ENCODE measurements around the gene TRAPPC1. TPM values are rescaled to one million over a fixed set of nuclear protein-coding genes. Genes with fewer than 3 reads are reported as not detected.
A peak's percentile ranks its signal among the peaks of the same experiment; 100 is the strongest.

TRAPPC1 gene
- total and polyA plus RNA-seq, 10 of the 15 experiments (the other 5 are each of a cell fraction or from before 2014, with no cell fraction given) = 31.3 to 306 (median 134) TPM

DNA sequence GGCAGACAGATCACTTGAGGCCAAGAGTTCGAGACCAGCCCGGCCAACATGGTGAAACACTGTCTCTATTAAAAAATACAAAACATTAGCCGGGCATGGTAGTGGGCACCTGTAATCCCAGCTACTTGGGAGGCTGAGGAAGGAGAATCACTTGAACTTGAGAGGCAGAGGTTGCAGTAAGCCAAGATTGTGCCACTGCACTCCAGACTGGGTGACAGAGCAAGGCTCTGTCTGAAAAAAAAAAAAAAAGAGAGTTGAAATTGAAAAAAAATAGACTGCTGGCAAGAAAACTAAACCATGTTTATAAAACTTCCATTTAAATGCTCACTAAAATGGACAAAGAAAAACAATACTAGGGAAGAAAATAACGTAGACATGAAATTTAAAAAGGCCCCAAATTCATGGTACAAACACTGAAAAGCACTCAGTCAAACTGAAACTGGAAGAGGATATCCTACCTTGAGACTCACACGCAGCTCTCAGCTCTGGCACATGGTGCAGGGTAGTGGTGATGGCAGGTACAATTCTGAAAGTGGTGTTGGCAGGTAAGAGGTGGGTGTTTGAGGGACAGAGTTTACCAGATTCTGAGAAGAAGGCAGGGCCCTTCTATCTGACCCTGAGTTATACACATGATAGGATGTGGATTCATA lies 19.5 kb upstream of the TRAPPC1 start (continued):
- TF ChIP-seq IRF4 (IDR thresholded peaks at IDR 0.05; ENCODE audit: low read depth, low read length) = peak; percentile 82
- no peak for TF ChIP-seq SMARCA5 (IDR thresholded peaks at IDR 0.05)
- TF ChIP-seq EP300 (IDR thresholded peaks at IDR 0.05; ENCODE audit: borderline replicate concordance in 1 of 2, control insufficient read depth in 1 of 2, low read depth in 2 of 2, low read length in 2 of 2) = no peak
- TF ChIP-seq SP1 (IDR thresholded peaks at IDR 0.05; ENCODE audit: low read depth, low read length) = no peak
- TF ChIP-seq ESRRA (IDR thresholded peaks at IDR 0.05; ENCODE audit: low read length) = no peak
- TF ChIP-seq BCL11A (IDR thresholded peaks at IDR 0.05; ENCODE audit: low read depth, low read length) = peak; percentile 50; the same call in 1 of the 2 replicates
- peak; percentile 66; the same call in 1 of the 2 replicates for TF ChIP-seq RAD51 (IDR thresholded peaks at IDR 0.05)
- TF ChIP-seq CHD4 (IDR thresholded peaks at IDR 0.05) = no peak
- TF ChIP-seq RB1 (IDR thresholded peaks at IDR 0.05; ENCODE audit: borderline replicate concordance) = no peak
- TF ChIP-seq POLR2AphosphoS5 (IDR thresholded peaks at IDR 0.05; ENCODE audit: low read length) = no peak
- no peak for TF ChIP-seq IRF3 (IDR thresholded peaks at IDR 0.05)
- peak; percentile 30; the same call in 1 of the 2 replicates for TF ChIP-seq EED (IDR thresholded peaks at IDR 0.05; ENCODE audit: low read depth)
- TF ChIP-seq EZH2 (IDR thresholded peaks at IDR 0.05; ENCODE audit: borderline replicate concordance, control insufficient read depth, low read depth, low read length) = no peak
- no peak for TF ChIP-seq PAX5 (IDR thresholded peaks at IDR 0.05; ENCODE audit: borderline replicate concordance, low read depth, low read length)

Data from GM12878 (cell line).